HCEC 1CT (cell line): ENCODE data around the gene CCDC61.

Experiments used
- DNase-seq: peaks from one replicate; pipeline ENCODE4 v3.0.0-alpha.2; 2017

The CCDC61 gene

DNA sequence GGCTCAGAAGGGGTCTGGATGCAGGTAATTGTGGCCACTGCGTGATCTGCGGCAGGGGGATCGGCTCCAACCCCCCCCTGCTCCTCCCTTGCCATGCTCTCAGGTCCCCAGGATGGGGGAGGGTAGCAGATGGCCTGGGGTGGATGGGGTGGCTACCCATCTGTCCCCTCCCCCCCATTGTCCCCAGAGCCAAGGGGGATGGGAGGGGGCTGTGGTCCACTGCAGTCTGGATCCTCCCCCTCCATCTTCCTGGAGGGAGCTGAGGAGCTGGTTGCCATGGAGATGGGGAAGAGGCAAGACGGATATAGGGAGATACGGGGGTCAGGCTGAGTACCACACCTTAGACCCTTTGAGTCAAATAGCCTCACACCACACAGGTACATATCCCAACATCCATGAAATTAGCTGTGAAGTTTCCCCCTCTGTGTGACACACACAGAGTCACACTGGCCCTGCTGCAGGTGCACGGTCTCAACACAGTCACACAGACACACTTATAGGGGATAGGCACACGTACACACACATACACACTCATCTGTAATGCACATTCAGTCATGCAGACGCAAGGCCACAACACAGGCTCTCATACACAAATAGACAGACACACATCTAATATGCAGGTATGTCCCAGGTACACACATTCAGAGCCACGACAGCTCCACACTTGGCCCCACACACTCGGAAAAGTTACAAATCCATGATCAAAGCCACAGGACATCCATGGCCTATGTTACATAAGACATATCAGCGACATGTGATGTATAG is 19.8 kb upstream of the CCDC61 start:
- no peak for DNase-seq

DNA sequence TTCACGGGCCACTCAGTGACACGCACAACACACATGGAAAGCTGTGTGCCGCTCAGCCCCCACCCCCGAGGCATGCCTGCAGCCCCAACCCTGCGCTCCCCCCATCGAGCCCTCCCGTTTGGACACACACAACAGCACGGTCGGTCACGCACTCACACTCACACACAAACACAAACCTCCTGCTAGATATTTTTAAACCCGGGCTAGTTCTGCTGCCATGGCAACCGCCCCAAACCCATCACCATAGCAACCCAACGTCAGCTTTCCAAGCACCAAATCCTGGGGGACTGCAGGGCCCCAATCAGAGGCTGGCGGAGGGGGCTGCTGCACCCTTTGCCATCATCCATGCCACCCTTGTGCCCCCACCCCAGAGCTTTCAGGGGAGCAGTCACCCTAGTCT is 19.1 kb upstream of the CCDC61 start:
- DNase-seq, result no peak

DNA sequence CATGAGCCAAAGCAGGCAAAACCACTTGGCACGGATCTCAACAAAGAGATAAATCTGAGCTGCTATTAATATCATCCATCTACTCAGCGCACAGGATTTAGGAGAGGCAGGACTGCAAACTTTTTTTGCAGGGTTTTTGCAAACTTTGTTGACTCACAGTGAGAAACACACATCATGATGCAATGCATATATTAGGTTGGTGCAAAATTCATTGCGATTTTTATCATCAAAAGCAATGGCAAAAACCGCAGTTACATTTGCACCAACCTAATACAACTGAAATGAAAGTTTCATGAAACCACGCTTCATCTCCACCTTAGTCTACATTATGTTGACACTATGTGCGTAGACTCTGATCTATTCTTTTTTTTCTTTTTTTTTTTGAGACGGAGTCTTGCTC is 17.1 kb upstream of the CCDC61 start:
- no peak for DNase-seq

DNA sequence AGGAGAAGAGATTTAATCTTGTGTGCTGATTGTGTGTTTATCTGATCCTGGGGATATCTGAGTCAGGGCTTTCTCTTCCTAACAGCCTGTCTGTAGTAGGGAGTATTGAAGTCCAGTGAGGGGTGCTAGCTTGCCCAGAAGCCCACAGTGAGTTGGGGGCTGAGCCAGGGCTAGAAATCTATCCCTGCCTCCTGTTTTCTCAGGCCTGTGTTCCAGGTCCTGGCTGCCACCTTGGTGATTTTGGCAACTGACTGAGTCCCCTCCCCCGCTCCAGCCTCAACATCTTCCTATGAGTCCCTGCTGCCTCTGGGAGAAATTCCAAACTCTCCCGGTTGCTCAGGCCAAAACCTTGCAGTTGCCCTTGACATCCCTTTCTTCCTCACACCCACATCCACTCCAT is 13.9 kb upstream of the CCDC61 start:
- DNase-seq, result no peak

DNA sequence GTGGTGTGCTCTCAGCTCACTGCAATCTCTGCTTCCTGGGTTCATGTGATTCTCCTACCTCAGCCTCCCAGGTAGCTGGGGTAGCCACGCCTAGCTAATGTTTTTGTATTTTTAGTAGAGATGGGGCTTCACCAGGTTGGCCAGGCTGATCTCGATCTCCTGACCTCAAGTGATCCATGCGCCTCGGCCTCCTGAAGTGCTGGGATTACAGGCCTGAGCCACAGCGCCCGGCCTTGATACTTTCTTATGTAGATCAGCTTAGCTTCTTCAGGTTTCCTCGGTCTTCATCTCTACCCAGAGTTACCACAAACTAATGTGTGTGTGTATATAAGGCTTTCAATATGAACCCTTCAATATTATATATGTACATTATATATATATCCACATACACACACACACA is 9.9 kb upstream of the CCDC61 start:
- no peak for DNase-seq

DNA sequence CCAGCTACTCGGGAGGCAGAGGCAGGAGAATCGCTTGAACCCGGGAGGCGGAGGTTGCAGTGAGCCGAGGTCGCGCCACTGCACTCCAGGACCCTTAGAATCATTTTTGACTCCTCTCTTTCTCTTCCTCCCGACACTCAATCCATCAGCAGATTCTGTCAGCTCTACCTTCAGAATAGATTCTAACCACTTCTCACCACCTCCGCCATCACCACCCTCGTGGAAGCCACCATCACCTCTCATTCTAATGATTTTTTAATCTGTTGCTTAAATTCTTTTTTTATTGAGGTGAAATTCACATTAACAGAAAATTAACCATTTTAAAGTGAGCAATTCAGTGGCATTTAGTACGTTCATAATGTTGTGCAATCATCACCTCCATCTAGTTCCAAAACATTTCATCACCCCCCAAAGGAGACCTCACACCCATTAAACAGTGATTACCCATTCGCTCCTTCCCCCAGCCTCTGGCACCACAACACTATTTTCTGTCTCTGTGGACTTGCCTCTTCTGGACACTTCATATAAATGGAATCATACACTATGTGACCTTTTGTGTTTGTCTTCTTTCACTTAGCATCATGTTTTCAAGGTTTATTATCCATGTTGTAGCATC is 5.0 kb upstream of the CCDC61 start:
- DNase-seq, result no peak

DNA sequence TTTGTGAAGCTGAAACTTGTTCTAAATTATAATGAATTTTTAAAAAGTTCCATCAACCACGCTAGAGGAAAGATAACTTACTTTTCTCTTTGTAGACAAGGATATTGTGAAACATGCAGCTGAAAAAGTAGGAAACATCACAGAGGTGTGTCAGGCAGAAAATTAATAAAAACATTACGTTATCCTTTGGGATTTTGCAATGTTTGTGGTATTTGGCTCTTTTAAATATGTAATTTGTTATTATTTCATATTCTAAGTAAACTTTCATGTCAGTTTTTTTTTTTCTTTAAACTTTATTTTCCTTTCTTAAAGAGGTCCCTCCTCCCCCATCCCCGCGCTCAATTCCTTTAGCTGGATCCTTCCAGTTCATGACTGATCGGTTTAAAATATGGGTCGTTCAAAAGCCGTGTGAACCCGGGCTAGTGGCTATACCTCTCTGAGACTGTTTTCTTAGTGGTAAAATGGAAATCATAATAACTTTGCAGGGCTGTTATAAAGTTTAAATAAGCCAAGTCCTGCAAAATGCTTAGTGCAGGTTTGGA is 740 bp upstream of the CCDC61 start:
- DNase-seq, result peak; percentile 17

DNA sequence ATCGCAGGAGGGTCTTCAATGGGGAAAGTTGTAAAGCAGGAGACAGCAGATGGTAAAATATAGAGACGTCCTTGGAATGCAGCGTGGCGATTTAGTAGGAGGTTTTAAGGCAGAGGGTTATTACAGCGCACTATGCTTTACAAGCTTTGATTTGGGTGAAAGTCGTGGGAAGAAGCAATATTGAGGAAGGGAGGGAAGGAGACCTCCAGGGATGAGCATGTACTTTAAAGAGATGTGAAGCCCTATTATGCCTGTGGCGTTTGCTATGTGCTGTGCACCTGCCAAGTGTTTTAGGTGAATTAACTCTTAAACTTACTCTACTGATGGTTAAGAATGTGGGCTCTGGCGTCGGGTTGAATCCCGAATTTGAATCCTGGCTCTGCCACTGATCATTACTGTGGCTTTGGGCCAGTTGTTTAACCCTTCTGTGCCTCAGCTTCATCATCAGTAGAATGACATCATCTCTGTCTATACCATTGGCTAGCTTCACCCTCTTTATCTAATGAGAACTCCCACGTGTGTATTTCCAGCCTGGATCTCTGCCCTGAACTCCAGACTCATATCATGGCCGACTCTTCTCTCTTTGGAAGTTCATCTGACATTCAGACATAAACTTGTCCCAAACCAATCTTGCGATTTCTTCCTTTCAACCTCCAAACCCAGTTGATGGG is 583 bp downstream of the CCDC61 start:
- no peak for DNase-seq

DNA sequence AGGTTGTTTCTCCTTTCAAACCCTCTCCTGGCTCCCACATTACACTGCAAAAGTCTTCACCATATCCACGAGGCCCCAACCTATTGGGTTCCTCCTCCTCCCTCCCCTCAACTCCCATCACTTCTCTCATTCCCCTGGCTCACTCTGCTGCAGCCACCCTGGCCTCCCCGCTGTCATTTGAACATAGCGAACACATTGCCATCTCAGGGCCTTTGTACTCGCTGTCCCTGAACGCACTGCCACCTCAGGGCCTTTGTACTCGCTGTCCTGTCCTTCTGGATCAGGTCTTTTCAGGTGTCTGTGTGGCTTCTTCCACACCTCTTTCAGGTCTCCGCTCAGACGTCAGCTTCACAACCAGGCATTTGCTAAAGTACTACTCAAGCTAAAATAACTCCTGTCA is 1.7 kb downstream of the CCDC61 start:
- no peak for DNase-seq

DNA sequence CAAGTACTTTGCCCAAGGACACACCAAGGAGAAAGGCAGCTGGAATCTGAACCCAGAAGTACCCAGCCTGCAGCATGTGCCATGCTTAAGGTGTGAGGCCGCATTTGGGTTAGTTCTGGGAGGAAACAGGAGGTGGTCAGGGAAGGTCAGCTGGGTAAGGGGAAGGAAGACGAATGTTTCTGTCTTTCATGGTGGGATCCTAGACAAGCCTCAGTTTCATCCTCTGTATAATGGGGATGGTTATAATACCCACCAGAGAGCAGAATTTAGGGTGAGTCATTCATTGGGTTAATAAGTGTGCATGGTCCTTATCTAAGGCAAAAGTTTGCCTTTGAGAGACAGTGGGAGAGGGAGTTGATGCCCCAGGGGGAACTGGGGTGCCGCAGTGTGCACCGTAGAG is 3.6 kb downstream of the CCDC61 start:
- DNase-seq, result no peak

DNA sequence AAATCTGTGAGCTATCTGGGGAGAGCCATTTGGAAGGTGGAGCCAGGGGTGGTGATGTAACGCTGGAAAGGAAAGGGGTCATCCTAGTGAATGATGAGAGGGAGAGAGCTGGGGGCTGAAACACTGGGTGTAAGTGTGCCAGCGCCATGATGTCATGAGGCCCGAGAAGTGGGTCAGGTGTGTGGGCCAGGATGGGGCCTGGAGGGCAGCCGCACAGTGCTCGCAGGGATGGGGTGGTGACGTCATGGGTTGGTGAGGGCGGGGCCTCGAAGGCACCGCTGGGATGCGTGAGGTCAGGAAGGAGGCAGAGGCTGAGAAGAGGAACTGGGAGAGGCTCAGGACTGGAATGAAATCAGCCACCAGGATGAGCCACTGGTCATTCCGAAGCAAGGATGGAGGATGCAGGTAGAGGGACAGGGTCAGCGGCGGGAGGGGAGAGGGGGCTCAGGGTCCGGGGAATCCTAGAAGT is 4.4 kb downstream of the CCDC61 start:
- no peak for DNase-seq

DNA sequence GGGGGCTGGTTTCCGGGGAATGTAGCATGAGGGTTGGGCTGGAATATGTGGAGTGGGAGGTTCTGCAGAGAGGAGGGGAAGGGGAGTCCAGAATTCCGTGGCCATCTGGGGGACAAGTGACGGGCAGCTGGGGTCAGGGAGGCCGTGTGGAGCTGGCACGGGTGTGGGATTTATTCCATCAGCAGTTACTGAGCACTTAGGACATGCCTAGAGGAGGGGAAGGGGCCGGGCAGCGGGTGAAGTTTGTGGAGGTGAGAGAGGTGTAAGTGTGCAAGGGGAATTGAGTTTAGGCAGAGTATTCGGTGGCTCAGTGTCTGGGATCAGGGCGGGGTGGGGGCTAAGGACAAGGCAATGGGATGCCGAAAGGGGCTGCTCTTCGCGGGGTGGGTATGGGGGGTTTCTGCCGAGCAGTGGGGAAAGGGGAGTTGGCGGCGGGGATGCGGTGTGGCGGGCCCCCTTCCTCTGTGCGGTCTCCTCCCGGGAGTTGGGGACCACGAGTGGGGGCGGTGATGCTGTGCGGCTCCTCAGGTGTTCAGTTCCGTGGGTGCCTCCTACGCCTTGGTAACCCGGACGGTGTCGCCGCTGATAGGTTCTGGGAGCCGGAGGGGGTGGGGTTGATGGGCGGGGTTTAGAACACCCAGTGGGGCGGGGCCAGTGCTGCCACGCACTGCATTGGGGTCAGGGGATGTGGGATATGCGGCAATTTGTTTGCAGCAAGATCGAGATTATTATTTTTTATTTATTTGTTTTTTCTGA is 5.4 kb downstream of the CCDC61 start:
- DNase-seq, result no peak

DNA sequence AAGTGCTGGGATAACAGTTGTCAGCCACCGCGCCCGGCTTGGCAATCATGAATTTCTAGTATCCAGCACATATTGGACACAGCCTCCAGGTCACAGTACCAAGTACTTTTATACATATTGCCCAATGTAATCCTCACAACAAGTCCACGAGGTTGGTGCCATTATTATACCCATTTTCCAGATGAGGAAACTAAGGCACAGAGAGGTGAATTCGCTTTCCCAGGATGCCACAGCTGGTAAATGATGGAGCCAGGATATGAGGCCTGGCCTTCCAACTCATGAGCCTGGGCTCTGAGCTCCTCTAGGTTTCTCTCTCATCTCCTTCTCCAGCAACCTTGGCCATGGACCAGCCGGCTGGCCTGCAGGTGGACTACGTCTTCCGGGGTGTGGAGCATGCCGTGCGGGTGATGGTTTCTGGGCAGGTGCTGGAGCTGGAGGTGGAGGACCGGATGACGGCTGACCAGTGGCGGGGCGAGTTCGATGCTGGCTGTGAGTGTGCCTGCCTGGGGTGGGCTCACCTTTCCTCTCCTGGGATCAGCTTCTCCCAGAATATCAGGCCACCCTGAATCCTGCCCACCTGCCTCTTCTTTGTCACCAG is 7.5 kb downstream of the CCDC61 start:
- DNase-seq, result no peak

DNA sequence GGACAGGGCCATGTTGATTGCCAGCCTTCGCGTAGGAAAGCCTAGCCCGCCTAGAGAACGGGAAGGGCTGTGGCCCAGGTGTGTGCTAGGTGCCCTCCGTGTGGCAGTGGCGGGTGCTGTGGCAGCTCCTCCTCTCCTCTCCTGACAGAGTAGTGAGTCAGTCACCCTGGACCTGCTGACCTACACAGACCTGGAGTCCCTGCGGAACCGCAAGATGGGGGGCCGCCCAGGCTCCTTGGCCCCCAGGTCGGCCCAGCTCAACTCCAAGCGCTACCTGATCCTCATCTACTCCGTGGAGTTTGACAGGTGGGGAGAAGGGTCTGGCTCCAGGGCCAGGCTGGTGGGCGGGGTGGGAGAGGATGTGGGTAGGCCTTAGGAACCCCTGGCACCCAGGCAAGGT is 11.1 kb downstream of the CCDC61 start:
- DNase-seq, result no peak

DNA sequence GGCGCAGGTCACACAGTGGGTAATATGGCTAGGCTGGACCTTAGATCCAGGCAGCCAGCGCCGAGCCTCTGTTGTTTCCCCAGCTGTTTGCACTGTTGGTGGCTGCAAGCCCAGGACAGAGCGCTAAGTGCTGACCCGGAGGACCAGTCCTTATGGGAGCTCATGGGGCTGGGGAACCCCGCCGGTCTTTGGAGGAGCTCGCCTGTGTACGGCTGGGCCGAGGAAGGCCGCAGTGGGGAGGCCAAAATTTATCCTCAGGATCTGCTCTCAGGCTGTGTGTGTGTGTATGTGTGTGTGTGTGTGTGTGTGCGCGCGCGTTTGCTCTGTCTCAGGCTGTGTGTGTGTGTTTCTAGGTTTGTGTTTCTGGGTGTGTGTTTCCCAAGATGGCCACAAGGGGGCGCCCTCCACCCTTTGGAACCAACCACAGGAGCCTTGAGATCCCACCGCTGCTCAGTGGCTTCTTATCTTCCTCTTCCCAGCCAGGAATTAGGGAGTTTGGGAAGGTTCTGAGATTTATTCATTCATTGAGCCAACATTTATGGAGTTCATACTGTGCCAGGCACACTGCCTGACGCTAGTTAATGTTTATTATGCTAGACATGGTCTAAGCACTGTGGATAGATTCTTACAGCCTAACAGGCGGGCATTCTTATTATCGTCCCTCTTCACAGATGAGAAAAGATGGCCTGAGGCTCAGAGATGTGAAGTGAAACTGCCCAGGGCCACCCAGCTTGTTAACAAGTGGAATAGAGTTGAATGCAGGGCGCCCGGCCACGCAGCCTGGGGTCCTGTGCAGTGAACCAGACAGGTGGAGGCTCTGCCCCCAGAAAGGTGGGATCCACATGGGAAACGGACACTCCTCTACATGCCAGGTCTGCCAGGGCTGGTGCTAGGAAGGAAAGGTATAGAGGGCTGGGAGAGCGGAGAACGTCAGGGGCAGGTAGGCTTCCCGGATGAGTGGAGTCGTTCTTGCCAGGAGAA is 14.6 kb downstream of the CCDC61 start:
- DNase-seq, result peak; percentile 53

DNA sequence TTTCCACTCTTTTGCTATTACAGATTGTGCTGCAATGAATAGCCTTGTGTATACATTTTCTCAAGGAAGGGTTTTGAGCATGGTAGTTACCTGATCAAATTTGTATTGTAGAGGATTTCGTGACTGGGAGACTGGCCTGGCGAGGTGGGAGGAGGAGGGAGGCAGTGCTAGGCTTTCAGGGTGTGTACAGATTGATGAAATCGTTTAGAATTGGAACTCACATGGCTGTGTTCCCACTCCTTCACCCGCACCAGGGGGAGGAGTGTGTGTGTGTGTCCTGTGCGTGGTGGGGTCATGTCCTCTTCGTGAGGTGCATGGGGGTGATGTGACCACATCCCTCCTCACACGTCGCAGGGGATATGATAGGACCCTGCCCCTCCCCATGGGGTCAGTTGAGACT is 19.3 kb downstream of the CCDC61 start:
- DNase-seq, result no peak

DNA sequence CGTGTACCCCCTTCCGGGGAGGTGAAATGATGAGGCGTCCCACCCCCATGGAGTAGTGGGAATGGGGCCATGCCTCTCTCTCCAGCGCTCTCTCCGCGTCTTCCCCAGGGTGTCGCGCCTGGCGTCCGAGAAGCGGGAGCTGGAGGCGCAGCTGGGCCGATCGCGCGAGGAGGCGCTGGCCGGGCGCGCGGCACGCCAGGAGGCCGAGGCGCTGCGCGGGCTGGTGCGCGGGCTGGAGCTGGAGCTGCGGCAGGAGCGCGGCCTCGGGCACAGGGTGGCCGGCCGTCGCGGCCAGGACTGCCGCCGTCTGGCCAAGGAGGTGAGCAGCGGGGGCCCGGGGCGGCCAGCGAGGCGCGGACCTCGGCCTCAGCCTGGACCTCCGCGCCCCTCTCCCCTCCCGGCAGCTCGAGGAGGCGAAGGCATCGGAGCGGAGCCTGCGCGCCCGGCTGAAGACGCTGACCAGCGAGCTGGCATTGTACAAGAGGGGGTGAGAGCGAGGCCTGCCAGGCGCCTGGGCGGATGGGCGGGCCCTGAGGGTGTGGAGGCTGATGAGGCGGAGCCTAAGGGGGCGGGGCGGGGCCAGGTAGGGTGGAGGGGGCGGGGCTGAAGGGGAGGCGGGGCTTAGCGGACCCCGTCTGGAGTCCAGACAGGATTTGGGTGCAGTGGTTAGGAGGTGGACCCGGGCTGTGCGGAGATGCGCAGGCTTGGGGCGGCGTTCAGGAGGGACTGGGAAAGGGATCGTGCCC is 19.8 kb downstream of the CCDC61 start:
- no peak for DNase-seq

DNA sequence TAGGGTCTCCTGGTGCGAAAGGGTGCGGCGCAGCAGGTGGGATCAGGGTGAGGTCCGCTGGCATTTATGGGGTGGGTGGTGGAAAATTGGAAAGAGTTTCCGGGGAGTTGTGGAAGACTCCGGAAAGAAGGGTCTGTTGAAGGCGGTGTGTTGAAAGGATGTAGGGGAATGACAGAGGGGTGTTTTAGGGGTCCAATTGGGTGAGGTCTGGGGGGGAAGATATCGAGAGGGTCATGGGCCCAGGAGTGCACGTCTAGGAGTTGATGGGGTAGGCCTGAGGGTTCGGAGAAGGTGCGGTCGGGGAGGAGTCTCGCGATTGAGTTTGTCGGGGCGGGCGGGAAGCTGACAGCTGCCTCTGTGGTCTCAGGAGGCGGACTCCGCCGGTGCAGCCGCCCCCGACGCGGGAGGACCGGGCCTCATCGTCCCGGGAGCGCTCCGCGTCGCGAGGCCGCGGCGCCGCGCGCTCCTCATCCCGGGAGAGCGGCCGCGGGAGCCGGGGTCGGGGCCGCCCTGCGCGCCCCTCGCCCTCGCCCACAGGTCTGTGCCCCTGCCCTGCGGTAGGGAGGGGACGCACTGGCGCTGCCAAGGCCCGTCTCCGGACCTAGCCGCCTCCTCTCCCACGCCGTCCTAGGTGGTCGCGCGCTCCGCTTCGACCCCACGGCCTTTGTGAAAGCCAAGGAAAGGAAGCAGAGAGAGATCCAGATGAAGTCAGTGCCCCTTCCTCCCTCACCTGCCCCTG is 20.6 kb downstream of the CCDC61 start:
- DNase-seq, result no peak

DNA sequence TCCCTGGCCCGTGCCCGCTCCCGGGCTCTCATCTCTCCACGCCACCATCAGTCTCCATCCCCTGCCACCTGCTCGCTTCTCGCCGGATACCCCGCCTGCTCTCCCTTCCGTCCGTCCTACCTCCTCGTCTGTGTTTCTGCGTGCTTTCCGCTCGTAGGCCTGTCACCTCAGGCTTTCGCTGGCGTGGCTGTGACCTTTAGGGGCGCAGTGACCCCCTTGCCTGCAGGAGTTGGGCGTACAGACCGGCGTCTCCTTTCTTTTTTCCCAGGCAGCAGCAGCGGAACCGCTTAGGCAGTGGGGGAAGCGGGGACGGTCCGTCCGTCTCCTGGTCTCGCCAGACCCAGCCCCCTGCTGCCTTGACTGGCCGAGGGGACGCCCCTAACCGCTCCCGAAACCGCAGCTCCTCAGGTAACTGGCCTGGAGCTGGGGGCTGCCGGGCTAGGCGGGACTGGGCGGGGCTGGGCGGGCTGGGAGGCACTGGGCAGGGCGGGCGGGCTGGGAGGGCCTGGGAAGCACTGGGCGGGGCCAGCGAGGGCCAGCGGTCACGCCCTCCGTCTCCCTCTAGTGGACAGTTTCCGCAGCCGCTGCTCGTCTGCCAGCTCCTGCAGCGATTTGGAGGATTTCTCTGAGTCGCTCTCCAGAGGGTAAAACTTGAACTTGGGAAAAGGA is 21.3 kb downstream of the CCDC61 start:
- DNase-seq, result peak; percentile 71

DNA sequence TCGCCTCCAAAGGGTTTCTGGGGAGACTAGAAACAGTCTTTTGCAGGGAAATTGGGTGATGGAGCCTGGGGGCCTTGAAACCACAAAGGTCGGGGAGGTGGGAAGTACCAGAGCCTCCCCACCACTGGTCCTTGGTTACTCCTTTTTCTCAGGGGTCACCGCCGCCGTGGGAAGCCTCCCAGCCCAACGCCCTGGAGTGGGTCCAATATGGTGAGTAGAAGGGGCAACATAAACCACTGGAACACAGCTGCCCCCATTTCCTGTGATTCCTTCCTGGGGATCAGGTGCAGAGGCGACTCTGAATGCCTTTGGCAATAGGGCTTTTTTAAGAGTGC is 21.8 kb downstream of the CCDC61 start:
- no peak for DNase-seq
